HEK293T (cell line): ENCODE results near the gene MINDY2.

Experiments used
- CTCF ChIA-PET: fragments of 350-600 bp; formaldehyde crosslinking; extraction: SDS; loops from one replicate; lab custom pipeline; 2021; ENCODE audit warnings: antibody characterized with exemption, inconsistent platforms; lab: Yijun Ruan, JAX
- POLR2A ChIA-PET: fragments of 350-600 bp; formaldehyde crosslinking; extraction: SDS; loops from one replicate; lab custom pipeline; 2020; ENCODE audit warnings: antibody characterized with exemption, inconsistent platforms; lab: Yijun Ruan, JAX
- DNase-seq: peaks from one replicate; pipeline ENCODE4 v3.0.0; 2012; ENCODE audit warnings: mixed read lengths; ENCODE audit errors: extremely low spot score
- ARNT ChIP-seq: fragments of 450-650 bp; IDR thresholded peaks from 2 replicates; pipeline ENCODE4 v1.6.1; 2017; ENCODE audit warnings: mild to moderate bottlenecking
- BHLHE40 ChIP-seq: fragments of 450-650 bp; IDR thresholded peaks from 2 replicates; pipeline ENCODE4 v1.6.1; 2016; ENCODE audit warnings: mild to moderate bottlenecking, moderate library complexity, borderline replicate concordance
- CTBP1 ChIP-seq: fragments of 450-650 bp; IDR thresholded peaks from 2 replicates; pipeline ENCODE4 v1.6.1; 2016; ENCODE audit warnings: borderline replicate concordance
- ELF4 ChIP-seq: fragments of 450-650 bp; IDR thresholded peaks from 2 replicates; pipeline ENCODE4 v1.6.1; 2017; ENCODE audit warnings: antibody characterized with exemption
- FOXA1 ChIP-seq: fragments of 450-650 bp; IDR thresholded peaks from 2 replicates; pipeline ENCODE4 v1.6.1; 2016; ENCODE audit warnings: mild to moderate bottlenecking
- FOXK2 ChIP-seq: fragments of 450-650 bp; IDR thresholded peaks from 2 replicates; pipeline ENCODE4 v1.6.1; 2016; ENCODE audit warnings: mild to moderate bottlenecking
- FOXM1 ChIP-seq: fragments of 450-650 bp; IDR thresholded peaks from 2 replicates; pipeline ENCODE4 v1.6.1; 2017; ENCODE audit warnings: mild to moderate bottlenecking, borderline replicate concordance
- HDGF ChIP-seq: fragments of 450-650 bp; IDR thresholded peaks from 2 replicates; pipeline ENCODE4 v1.6.1; 2017; ENCODE audit warnings: antibody characterized with exemption, borderline replicate concordance
- L3MBTL2 ChIP-seq: fragments of 450-650 bp; conservative IDR thresholded peaks from 2 replicates; pipeline ENCODE4 v1.6.1; 2016; ENCODE audit warnings: mild to moderate bottlenecking
- LEF1 ChIP-seq: fragments of 450-650 bp; IDR thresholded peaks from 2 replicates; pipeline ENCODE4 v1.6.1; 2017; ENCODE audit warnings: mild to moderate bottlenecking, borderline replicate concordance
- NFRKB ChIP-seq: fragments of 450-650 bp; IDR thresholded peaks from 2 replicates; pipeline ENCODE4 v1.6.1; 2016; ENCODE audit warnings: mild to moderate bottlenecking, moderate library complexity
- PKNOX1 ChIP-seq: fragments of 450-650 bp; IDR thresholded peaks from 2 replicates; pipeline ENCODE4 v1.6.1; 2016
- SP1 ChIP-seq: fragments of 450-650 bp; IDR thresholded peaks from 2 replicates; pipeline ENCODE4 v1.6.1; 2017
- SUZ12 ChIP-seq: fragments of 450-650 bp; IDR thresholded peaks from 2 replicates; pipeline ENCODE4 v1.6.1; 2016; ENCODE audit warnings: mild to moderate bottlenecking
- TARDBP ChIP-seq: fragments of 450-650 bp; IDR thresholded peaks from 2 replicates; pipeline ENCODE4 v1.6.1; 2016
- ZNF384 ChIP-seq: fragments of 450-650 bp; IDR thresholded peaks from 2 replicates; pipeline ENCODE4 v1.6.1; 2016

The MINDY2 gene

GRCh38 chr15:58770857-58771620 is at the start of gene MINDY2:
Gene MINDY2 (plus strand): TSS chr15:58771302. CDS start chr15:58771396, 94 bp downstream.
- TF ChIP-seq SP1 (no peak), FOXK2 (no peak), BHLHE40 (no peak), CTBP1 (no peak), HDGF (no peak), ELF4 (0 out of 2 replicates have a peak, but pooled peaks have one; percentile 18), LEF1 (no peak), TARDBP (no peak), SUZ12 (no peak), FOXA1 (no peak), FOXM1 (no peak), ARNT (no peak), L3MBTL2 (peak; percentile 29), PKNOX1 (peak; percentile 42; the same call in 1 of the 2 replicates), ZNF384 (no peak), NFRKB (no peak)
- POLR2A ChIA-PET: interaction anchor here (0.6 to 2.2 kb wide), 21 partner anchors 10 to 548 kb away, joined by 3 to 48 read pairs (median 3); partner anchors contain the start of gene ADAM10
- DNase-seq: peak; percentile 84
- CTCF ChIA-PET: interaction anchor here (0.7 to 1.3 kb wide), 5 partner anchors 15 to 327 kb away, joined by 3 to 6 read pairs (median 3); partner anchors contain the start of gene ADAM10

GRCh38 chr15:58724466-58724865 is 46.6 kb upstream of the MINDY2 start:
- TF ChIP-seq TARDBP: no peak
- no peak for TF ChIP-seq LEF1
- TF ChIP-seq FOXA1: no peak
- TF ChIP-seq ZNF384: no peak
- no peak for TF ChIP-seq CTBP1
- TF ChIP-seq PKNOX1: no peak
- no peak for TF ChIP-seq SUZ12
- no peak for TF ChIP-seq HDGF
- TF ChIP-seq FOXM1: no peak
- TF ChIP-seq FOXK2: no peak
- no peak for TF ChIP-seq ELF4
- no peak for TF ChIP-seq L3MBTL2
- TF ChIP-seq BHLHE40: no peak
- TF ChIP-seq NFRKB: no peak
- DNase-seq: no peak
- ChIA-PET CTCF (no interaction called here), POLR2A (interaction anchor here (1.4 kb wide), 1 partner anchor 26 kb away, joined by 6 read pairs; the partner anchor contains the start of gene ADAM10)

- POLR2A ChIA-PET: no interaction called here
Measured at GRCh38 chr15:58726867-58727266, 44.2 kb upstream of the MINDY2 start.

GRCh38 chr15:58731756-58732535 is 39.2 kb upstream of the MINDY2 start:
- ChIA-PET CTCF (interaction anchor here (0.7 kb wide), 1 partner anchor 14 kb away, joined by 3 read pairs; no protein-coding TSS in a partner anchor), POLR2A (no interaction called here)
- TF ChIP-seq SP1: no peak
- no peak for TF ChIP-seq PKNOX1
- TF ChIP-seq FOXA1: no peak
- no peak for TF ChIP-seq LEF1

More at GRCh38 chr15:58726867-58727266, 44.2 kb upstream of the MINDY2 start:
- no peak for DNase-seq
- TF ChIP-seq FOXA1 (no peak), CTBP1 (no peak), ZNF384 (no peak), ELF4 (no peak), FOXM1 (no peak), ARNT (no peak), LEF1 (no peak), TARDBP (no peak), FOXK2 (no peak), SP1 (no peak), BHLHE40 (no peak)
- CTCF ChIA-PET: no interaction called here

GRCh38 chr15:58732625-58733363 is 38.3 kb upstream of the MINDY2 start:
- ChIA-PET CTCF (interaction anchor here (0.7 kb wide), 2 partner anchors 13 to 124 kb away, joined by 3 read pairs; no protein-coding TSS in a partner anchor), POLR2A (no interaction called here)
- no peak for DNase-seq
- TF ChIP-seq ARNT: no peak
- no peak for TF ChIP-seq L3MBTL2
- TF ChIP-seq NFRKB: no peak
- TF ChIP-seq FOXK2: no peak
- no peak for TF ChIP-seq BHLHE40
- TF ChIP-seq FOXM1: no peak

More at GRCh38 chr15:58731756-58732535, 39.2 kb upstream of the MINDY2 start:
- DNase-seq: no peak
